Heart left ventricle (tissue), 16 donors: ENCODE data around the gene KCTD19. TPM values are rescaled to one million over a fixed set of nuclear protein-coding genes. Genes with fewer than 3 reads are reported as not detected.

Source experiments
- ATAC-seq, 4 donors: fragments of 200-7000 bp; cut with Tn5 transposase; one replicate each; pipeline ENCODE4 v1.9.1; 2020 to 2022; ENCODE audit warnings: moderate library complexity in 4 of 4, mild to moderate bottlenecking in 3 of 4, moderate number of reproducible peaks in 1 of 4
- DNase-seq, 5 donors: peaks; one replicate each; pipeline ENCODE4 v3.0.0-alpha.2; 2020
- H3K27ac ChIP-seq, 12 donors: fragments of 200-600 bp; sonication (generic) in 4 of 12; one replicate each; pipeline versions ENCODE4 v1.5.0 to v1.8.0; 2016 to 2022; ENCODE audit warnings: mild to moderate bottlenecking in 2 of 12
- H3K27me3 ChIP-seq, 9 donors: fragments of 200-600 bp; sonication (generic) in 2 of 9; one replicate each; pipeline versions ENCODE4 v1.5.1 to v1.8.0; 2016 to 2022; ENCODE audit warnings: mild to moderate bottlenecking in 3 of 9
- H3K36me3 ChIP-seq, 9 donors: fragments of 200-600 bp; sonication (generic) in 2 of 9; one replicate each; pipeline versions ENCODE4 v1.5.0 to v1.8.0; 2018 to 2022; ENCODE audit warnings: mild to moderate bottlenecking in 2 of 9
- H3K4me1 ChIP-seq, 12 donors: fragments of 200-600 bp; sonication (generic) in 4 of 12; one replicate each; pipeline versions ENCODE4 v1.5.0 to v1.8.0; 2016 to 2022; ENCODE audit warnings: mild to moderate bottlenecking in 3 of 12
- H3K4me3 ChIP-seq, 12 donors: fragments of 200-600 bp; sonication (generic) in 4 of 12; one replicate each; pipeline versions ENCODE4 v1.5.0 to v1.8.0; 2017 to 2022; ENCODE audit warnings: mild to moderate bottlenecking in 9 of 12, moderate library complexity in 4 of 12
- H3K9me3 ChIP-seq, 12 donors: fragments of 200-600 bp; sonication (generic) in 4 of 12; one replicate each; pipeline versions ENCODE4 v1.5.0 to v1.8.0; 2016 to 2022; ENCODE audit warnings: mild to moderate bottlenecking in 1 of 12
- POLR2A ChIP-seq, 2 donors: fragments of 450-650 bp; IDR thresholded peaks; one replicate each; pipeline ENCODE4 v1.6.1; 2017; ENCODE audit warnings: antibody characterized with exemption in 2 of 2, mild to moderate bottlenecking in 2 of 2, moderate library complexity in 2 of 2
- WGBS, 4 donors: extraction: QIAGEN DNeasy Blood & Tissue Kit in 2 of 4; methylation state at CpG; one replicate each; pipeline versions ENCODE4 v1.1.5 to v1.1.7; 2013 to 2018; 5-methylcytosine and 5-hydroxymethylcytosine counted together
- intact Hi-C, 10 donors: fragments of 100-400 bp; cut with DNase I; formaldehyde crosslinking; loops; one replicate each; pipeline versions ENCODE4 v1.11.1 to v1.14.2; 2022
- polyA plus RNA-seq, 2 donors: library from polyadenylated mRNA; stranded (reverse); fragments of 200-250 nt; gene quantifications; one replicate each; pipeline ENCODE4 v1.2.3, GENCODE V29; 2013
- total RNA-seq, 9 donors: library from RNA; depleted of rRNA in 2 of 9; stranded (reverse); fragments of >200 nt in 2 of 9; fragmentation: NEBNext Ultra II Directional in 3 of 9; extraction: Animal tissue kit (Norgen Biotek cat#: 25700) in 3 of 9; gene quantifications; one replicate each; pipeline versions ENCODE4 v1.1.0 to v1.2.4, GENCODE V29; 2016 to 2023
- TF ChIP-seq, protein P1 (sequence below), 12 donors: fragments of 200-600 bp; sonication (generic) in 4 of 12; IDR thresholded peaks; one replicate each; pipeline versions ENCODE4 v1.5.0 to v1.8.0; 2018 to 2022; ENCODE audit warnings: antibody characterized with exemption in 12 of 12, mild to moderate bottlenecking in 5 of 12
- donor health status: ischemic (EF 13 %, LVEDD 7.1; RV severe dilation, severe dysfunction).
- donor health status: healthy with polysubstance abuse.
- donor health status: DM: no; HTN: yes; CAD: no.
- donor health status: DM: no; HTN: no; CAD: no.
- donor health status: ischemic (EF 25% LVEDD 6.9; RV normal size, moderate dysfunction).
- donor health status: ischemic (EF 25% LVEDD 5.7; RV mildly dilated, moderate dysfunction).
- donor health status: healthy.
- donor health status: DM: yes; HTN: yes; CAD: no.
- donor health status: ischemic (EF 35%, LVEDD 5.7; RV mildly dilated, moderate dysfunction).
- donor health status: nonischemic (EF 11% LVEDD 7.7; RV severe dilation, severe dysfunction).
- donor health status: DM: yes; HTN: yes; CAD: no.
- donor health status: PGD.
- donor health status: ischemic (EF 29% LVEDD 5.4; RV normal size, mild dysfunction).
- donor health status: nonischemic (EF 23%, LVEDD 6.1; RV moderate dilation, normal function).

The KCTD19 gene
- total and polyA plus RNA-seq, 11 donors: 0.19 to 0.29 TPM; not detected in 9

DNA sequence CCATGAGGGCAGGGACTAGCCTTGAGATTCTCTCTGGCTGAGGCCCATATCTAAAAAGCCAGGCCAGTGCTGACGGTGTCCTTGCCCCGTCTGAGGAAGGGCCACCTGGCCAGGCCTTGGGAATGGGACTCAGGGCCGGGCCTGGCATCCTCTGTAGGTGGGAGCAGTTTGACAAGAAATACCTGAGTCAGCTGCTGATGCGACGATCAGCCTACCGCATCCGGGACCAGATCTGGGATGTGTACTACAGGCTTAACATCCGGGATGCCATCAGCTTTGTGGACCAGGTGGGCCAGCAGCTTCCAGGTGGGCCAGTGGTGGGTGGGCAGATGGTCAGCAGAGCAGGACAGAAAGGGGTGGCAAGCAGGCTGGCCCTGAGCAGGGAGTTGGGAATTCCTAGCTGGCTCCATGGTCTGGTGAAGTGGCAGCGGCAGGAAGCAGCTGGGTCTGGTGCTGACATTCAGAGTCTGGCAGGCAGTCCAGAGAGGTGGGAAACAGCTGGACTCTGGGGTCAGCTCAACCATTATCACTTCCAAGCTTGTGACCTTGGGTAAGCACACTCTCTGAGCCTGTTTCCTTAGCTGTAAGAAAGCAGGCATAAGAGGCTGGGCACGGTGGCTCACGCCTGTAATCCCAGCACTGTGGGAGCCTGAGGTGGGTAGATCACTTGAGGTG, 68.2 kb downstream of the KCTD19 start:
- DNase-seq (peak in 2 of 5 donors; percentile 16 to 20), ATAC-seq (no peak)
- no peaks in the 10 kb centered on the region for H3K36me3 ChIP-seq
- H3K4me3 ChIP-seq: no peak overlapping the region
- TF ChIP-seq, protein P1, sequence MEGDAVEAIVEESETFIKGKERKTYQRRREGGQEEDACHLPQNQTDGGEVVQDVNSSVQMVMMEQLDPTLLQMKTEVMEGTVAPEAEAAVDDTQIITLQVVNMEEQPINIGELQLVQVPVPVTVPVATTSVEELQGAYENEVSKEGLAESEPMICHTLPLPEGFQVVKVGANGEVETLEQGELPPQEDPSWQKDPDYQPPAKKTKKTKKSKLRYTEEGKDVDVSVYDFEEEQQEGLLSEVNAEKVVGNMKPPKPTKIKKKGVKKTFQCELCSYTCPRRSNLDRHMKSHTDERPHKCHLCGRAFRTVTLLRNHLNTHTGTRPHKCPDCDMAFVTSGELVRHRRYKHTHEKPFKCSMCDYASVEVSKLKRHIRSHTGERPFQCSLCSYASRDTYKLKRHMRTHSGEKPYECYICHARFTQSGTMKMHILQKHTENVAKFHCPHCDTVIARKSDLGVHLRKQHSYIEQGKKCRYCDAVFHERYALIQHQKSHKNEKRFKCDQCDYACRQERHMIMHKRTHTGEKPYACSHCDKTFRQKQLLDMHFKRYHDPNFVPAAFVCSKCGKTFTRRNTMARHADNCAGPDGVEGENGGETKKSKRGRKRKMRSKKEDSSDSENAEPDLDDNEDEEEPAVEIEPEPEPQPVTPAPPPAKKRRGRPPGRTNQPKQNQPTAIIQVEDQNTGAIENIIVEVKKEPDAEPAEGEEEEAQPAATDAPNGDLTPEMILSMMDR (IDR thresholded peaks at IDR 0.05): no peak
- no peak for TF ChIP-seq POLR2A (IDR thresholded peaks at IDR 0.05)
- intact Hi-C loops: no loop called here
- WGBS, 4 donors: 80 to 88% (median 86%) methylated on average over 5 to 11 of the region's 11 CpGs
- no peak overlapping the region for H3K27ac ChIP-seq
- H3K4me1 ChIP-seq: peaks cover 0 to 5% (median 2%) of the 10 kb centered on the region in 12 donors
- no peaks in the 10 kb centered on the region for H3K9me3 ChIP-seq
- H3K27me3 ChIP-seq: no peaks in the 10 kb centered on the region

DNA sequence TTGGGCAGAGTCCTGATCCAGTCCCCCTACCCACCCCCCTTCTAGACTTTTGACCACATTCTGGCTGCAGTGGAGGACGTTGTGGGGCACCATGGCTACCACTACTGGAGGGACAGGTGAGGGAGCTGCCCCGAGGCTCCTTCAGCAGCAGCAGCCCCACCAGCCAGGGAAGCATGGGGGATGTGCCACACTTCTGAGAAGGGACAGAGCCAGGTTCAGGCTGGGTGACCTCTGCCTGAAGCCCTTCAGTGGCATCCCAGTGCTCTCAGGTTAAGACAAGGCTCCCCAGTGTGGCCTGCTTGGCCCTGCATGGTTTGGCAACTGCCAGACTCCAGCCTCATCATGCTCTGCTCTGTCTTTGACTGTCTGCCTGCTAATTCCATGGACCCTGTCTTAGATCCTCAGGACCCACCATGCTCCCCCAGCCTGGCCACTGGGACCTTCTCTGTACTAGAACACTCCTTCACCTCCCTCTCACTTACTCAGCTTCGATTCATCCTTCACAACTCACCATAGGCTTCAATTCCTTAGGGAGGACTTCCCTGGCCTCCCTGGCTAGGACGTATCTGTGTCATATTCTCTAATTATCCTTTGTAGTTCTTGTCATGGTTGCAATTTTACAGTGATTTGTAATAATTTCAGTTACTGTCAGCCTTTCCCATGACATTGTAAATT, 68.9 kb downstream of the KCTD19 start:
- 82 to 88% (median 85%) methylated on average over 4 of the region's 4 CpGs for WGBS, 4 donors
- no peaks in the 10 kb centered on the region for H3K9me3 ChIP-seq
- DNase-seq (peak in 3 of 5 donors; percentile 2 to 28 (median 8)), ATAC-seq (no peak)
- H3K4me1 ChIP-seq: peaks cover 0 to 5% (median 2%) of the 10 kb centered on the region in 12 donors
- H3K27me3 ChIP-seq: no peaks in the 10 kb centered on the region
- intact Hi-C loops: no loop called here
- no peaks in the 10 kb centered on the region for H3K36me3 ChIP-seq
- TF ChIP-seq, protein P1 (IDR thresholded peaks at IDR 0.05): no peak
- no peak for TF ChIP-seq POLR2A (IDR thresholded peaks at IDR 0.05)
- no peak overlapping the region for H3K27ac ChIP-seq
- H3K4me3 ChIP-seq: no peak overlapping the region

DNA sequence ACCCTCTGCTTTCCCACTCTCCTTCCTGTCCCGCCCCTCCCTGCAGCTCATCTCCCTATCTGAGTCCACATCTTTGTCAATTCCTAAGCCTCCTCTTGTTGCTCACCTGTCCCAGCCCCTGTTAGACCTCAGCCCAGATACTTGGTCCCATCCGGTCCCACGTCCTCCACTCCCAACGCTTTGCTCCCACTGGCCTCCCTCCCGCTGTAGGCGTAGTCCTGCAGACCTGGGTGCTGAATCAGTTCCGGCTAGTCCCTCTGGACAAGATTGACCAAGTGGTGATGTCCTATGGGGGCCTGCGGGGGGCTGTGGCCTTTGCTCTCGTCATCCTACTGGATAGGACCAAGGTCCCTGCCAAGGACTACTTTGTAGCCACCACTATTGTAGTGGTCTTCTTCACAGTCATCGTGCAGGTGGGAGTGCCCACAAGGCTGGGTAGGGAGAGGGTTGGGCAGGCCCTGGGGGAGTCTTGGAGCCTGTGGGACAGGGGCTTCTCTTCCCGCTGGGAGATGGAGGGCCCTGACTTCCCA, 69.8 kb downstream of the KCTD19 start:
- 91 to 97% (median 94%) methylated on average over 10 to 11 of the region's 11 CpGs for WGBS, 4 donors
- H3K4me1 ChIP-seq: peaks cover 0 to 5% (median 2%) of the 10 kb centered on the region in 12 donors
- H3K27me3 ChIP-seq: no peaks in the 10 kb centered on the region
- H3K9me3 ChIP-seq: no peaks in the 10 kb centered on the region
- DNase-seq (peak in 1 of 5 donors; percentile 20), ATAC-seq (no peak)
- TF ChIP-seq, protein P1 (IDR thresholded peaks at IDR 0.05): no peak
- TF ChIP-seq POLR2A (IDR thresholded peaks at IDR 0.05): no peak
- H3K27ac ChIP-seq: no peak overlapping the region
- no peak overlapping the region for H3K4me3 ChIP-seq
- no peaks in the 10 kb centered on the region for H3K36me3 ChIP-seq
- intact Hi-C loops: no loop called here

DNA sequence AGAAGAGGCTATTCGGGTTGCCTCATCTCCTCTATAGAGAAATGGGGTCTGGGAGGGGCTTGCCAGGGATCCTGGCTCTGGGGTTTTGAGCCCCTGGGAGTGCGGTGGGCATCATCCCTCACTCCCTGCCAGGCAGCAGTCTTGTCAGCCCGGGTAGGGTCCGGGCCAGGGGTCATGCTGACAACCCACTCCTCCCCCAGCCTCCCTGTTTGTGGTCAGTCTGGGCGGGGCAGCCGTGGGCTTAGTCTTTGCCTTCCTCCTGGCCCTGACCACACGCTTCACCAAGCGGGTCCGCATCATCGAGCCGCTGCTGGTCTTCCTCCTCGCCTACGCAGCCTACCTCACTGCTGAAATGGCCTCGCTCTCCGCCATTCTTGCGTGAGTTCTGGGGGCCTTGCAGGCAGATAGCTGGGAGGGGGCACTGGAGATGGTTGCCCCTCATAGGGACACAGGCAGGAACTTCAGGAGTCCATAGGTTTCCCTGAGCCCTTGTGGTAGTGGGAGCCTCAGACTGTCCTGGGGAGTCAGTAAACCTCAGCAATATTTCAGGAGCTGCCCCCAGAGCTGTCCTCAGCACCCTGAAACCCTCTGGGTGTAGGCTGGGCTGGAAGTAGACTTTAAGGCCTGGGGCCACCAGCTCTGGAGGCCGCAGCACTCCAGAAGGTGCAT, 70.9 kb downstream of the KCTD19 start:
- intact Hi-C loops: no loop called here
- Histone ChIP-seq H3K4me3 (no peak overlapping the region), H3K27ac (no peak overlapping the region), H3K4me1 (peaks cover 0 to 2% (median 0%) of the 10 kb centered on the region in 12 donors), H3K9me3 (no peaks in the 10 kb centered on the region), H3K36me3 (no peaks in the 10 kb centered on the region), H3K27me3 (no peaks in the 10 kb centered on the region)
- ATAC-seq: no peak
- peak in 1 of 5 donors; percentile 17 for DNase-seq
- whole genome bisulfite sequencing, 4 donors: 92 to 95% (median 94%) methylated on average over 14 to 17 of the region's 17 CpGs
- TF ChIP-seq, protein P1 (IDR thresholded peaks at IDR 0.05): no peak
- TF ChIP-seq POLR2A (IDR thresholded peaks at IDR 0.05): no peak
